Limb (tissue), 2 donors: ENCODE data around the gene WNT5B.

Experiments used
- DNase-seq, 2 donors: peaks; one replicate each; pipeline ENCODE4 v3.0.0-alpha.2; 2016; ENCODE audit errors: extremely low spot score in 2 of 2

Gene WNT5B

DNA sequence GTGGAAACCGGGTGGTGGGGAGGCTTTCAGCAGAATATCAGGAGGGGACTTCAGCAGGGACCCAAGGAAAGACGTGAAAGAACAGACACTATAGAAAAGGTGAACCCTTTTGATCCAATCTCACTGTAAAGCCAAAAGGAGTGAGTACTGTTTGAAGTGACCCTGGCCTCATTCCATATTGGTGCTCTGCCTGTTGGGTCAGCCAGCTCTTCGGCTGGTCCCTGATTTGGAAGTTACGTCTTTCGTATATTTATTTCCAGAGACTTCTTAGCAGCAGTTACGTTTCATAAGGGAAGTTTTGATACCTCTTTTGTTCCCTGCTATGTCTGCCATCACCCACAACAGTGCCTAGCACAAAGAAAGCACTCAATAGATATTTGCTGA lies 21.9 kb downstream of the WNT5B start:
- no peak for DNase-seq

DNA sequence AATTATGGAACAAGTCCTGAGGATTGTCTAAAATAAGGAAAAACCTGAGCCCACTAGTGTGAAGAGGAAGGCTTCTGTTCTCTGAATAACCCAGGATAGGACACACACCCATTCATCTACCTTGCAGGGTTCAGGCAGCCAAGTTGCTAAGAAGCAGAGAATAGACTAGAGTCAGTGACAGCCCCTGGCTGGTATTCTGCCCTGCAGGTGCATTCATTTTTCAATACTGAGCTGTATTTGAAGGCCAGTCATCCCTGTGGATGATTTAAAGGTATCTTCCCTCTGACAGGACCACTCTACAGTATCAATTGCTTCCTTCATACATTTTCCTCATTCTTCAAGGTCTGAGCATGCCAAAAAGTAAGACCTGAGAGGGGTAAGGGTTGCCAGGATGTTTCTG lies 22.9 kb downstream of the WNT5B start:
- no peak for DNase-seq

DNA sequence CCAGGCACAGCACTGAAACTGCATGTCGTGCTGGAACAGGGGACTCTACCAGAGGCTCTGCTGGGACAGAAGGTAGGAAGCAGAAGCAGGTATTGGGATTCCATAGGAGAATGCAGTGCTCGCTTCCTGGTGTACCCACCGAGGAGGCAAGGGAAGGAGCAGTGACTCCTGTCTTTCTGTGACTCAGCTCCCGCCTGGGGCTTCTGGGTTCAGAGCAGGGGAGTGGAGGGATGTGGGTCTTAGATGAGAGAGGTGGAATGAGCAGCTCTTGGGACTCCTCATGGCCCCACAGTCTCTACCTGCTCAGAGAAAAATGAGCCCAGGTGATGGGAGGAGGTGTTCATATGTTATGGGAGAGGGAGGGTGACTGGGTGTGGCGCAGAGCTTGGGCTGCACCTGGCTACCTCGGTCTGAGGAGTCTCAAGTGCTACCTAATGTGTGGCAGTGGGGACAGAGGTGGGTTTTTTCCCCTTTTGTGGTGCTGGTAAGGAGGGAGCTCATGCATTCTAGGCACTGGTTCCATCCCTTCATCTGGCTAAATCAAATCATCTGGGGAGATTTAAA lies 26.3 kb downstream of the WNT5B start:
- no peak for DNase-seq

DNA sequence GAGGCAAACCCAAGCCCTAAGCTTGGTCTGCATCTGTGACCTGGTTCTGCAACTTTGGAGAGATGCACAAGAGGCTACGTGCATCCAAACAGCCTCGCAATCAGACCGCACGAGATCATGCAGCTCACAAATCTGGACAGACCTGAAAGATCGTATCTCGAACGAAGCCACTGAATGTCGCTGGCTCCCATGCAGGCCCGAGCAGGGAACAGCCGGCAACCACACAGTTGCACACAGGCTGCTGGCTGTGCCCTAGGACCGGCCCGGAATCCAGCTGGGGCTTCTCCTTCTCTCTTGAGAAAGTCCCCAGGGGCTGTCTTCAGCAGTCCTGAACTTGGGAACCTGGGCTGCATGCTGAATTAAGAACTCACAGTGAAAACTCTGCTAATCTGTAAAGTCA lies 27.9 kb downstream of the WNT5B start:
- no peak for DNase-seq

DNA sequence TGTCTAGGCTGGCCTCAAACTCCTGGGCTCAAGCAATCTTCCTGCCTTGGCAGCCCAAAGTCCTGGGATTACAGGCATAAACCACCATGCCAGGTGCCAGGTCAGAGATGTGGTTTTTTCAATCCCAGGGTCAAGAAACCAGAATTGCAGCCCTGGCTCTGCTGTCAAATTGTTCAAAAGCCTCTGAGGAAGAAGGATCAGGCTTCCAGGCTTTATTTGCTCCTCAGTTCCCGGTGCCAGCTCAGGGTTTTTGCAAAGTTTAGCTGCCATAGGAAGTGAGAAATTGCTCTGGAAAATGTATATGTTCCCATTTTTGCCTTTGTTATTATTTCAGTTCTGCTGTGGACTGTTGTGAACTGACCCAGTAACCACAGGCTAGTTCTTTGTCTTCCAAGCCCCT lies 28.7 kb downstream of the WNT5B start:
- no peak for DNase-seq

DNA sequence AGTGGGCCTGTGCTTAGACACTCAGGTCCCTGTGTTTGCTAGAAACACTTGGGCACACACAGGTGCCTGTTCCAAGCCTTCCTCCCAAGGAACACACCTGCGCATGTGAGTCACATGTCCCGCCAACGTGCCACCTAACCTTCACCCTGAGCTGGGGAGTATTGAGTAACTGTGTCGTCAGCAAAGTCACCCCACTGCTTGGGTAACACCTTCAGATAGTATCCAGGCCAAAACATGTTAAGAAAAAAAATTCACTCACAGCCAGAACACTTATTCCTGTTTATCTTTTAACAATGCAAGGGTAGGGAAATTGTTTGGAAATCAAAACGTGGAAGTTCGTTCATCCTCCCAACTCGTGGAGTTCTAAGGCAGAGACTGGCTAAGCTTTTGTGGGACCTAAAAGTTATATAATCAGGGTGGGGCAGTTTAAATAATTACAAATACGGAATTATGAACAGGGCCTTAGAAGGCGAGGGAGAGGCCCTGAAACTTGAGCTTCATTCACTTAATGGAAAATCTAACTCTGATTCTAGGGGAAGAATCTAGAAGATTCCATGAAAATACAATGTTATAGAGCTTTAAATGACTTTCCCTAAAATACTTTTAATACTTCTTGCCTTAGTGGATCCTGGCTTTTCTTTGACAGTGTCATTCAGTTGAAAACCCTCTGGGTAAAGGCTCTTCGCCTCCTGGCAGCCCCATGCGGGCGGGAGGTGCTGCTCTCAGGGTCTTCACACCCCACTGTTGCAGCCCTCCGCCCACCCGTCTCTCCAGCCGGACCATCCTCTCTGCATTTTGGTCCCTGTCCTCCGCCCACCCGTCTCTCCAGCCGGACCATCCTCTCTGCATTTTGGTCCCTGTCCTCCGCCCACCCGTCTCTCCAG lies 31.5 kb downstream of the WNT5B start:
- no peak for DNase-seq

DNA sequence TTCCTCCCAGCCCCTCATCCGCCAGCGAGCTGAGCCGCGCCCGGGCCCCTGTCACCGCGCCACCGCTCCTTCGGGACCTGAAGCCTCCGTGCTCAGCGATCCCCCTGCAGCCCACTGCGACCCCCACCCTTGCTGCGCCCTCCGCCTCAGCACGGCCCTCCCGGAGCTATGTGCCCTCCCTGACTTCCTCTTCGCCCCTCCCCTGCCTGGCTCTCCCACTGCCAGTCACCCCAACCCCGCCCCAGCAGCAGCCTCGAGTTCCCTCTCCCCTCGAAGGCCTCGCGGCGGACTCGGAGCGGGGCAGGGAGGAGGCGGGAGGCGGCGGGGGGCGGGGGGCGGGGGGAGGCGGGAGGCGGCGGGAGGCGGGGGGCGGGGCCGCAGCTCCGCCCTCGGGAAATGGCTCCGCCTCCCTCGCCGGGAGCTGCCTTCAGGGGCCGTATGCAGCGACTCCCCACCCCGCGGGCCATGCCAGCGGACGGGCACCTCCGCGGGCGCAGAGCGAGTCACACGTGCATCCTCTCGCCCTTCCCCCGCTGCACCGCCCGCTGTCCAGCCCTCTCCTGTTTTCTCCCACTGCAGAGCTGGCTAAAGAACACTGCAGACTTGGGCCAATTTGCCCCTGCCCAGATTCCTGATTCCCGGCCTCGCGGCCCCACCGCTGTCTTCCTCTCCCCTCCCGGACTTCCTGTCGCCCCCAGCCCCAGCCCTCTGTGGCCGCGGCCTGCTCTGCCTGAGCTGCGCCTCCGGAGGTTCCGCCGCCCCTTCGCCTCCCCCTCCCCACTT lies 32.7 kb downstream of the WNT5B start:
- peak; percentile 83 to 88 for DNase-seq

DNA sequence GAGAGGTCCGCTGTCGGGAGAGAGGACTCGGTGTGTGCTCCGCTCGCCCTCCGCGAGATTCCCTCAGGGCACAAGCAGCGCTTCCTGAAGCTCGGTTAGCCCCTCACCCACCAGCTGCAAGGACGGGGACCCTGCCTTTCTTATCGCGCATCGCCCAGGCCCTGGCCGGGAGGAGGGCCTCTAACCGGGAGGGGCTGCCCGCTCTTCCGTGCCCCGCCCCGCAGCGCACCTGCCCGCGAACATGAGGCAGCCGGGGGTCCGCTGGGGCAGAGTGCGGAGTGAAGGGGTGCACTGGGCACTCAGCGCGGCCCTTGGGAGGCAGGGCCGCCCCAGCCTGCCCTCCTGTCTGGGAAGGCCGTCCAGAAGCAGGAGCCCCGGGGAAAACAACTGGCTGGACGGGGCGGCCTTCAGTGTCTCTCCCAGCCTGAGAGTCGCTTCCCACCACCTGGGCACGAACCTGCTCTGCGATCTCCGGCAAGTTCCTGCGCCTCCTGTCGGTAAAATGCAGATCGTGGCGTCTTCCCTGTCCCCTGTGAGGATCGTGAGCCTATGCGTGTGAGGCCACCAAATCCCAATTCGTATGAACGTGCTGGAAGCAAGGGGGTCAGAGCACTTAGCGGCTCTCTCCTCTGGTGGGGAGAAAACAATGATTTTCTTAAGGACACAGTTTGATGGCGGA lies 33.9 kb downstream of the WNT5B start:
- DNase-seq: peak in 1 of 2 donors; percentile 56

DNA sequence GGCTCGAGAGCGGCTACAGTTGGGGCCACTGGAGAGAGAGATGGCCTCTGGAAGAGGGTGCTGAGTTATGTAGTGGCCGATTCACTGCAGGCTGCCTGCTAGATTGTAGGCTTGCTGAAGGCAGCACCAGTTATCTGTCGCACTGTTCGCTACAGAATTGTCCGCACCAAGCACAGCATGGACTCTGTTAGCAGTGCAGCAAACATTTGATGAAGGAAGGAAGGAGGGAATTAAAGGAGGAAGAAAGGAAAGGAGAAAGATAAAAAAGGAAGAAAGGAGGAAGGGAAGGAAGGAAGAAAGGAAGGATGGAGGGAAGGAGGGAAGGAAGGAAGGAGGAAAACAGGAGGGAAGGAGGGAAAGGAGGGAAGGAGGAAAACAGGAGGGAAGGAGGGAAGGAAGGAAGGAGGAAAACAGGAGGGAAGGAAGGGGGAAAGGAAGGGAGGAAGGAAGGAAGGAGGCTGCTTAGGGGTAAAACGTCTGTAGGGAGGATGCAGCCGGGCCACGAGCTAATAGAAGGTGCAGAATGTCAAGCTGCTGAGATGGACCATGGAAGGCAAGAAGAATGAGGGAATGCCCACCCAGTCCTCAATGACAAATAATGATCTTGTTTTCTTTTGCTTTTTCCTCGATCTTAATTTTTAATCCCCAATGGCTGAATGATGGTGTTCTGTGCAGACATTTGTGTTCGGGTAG lies 34.6 kb downstream of the WNT5B start:
- DNase-seq: no peak

DNA sequence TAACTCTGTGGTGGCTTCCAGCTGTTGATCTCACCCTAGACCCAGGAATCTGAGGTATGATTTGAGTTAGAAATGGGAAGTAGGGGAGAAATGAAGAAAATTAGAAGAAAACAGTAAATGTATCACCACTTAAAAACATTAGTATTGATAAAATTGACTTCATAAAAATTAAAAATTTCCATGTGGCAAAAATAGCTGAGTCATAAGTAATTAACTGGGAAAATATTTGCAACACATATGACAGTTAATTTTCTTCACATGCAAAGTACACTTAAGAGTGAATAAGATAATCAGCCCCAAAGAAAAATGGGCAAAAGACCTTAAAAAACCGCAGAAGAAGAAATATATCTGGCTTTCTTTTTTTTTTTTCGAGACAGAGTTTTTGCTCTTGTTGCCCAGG lies 36.3 kb downstream of the WNT5B start:
- no peak for DNase-seq

DNA sequence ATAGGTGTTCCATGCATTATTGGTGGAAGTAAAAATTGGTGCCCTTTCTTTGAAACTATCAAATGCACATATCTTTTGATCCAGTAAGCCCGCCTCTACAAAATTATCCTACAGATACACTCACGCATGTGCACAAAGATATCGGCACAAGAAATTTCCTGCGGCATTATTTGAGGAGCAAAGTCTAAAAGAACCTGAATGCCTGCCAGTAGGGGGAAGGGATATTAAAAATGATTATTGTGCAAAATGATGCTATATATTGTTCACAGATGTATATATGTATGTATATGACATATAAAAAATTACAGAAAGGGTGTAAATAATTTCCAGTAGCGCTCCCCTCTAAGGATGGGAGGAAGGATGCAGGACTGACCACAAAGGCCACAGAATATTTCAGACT lies 37.2 kb downstream of the WNT5B start:
- no peak for DNase-seq

DNA sequence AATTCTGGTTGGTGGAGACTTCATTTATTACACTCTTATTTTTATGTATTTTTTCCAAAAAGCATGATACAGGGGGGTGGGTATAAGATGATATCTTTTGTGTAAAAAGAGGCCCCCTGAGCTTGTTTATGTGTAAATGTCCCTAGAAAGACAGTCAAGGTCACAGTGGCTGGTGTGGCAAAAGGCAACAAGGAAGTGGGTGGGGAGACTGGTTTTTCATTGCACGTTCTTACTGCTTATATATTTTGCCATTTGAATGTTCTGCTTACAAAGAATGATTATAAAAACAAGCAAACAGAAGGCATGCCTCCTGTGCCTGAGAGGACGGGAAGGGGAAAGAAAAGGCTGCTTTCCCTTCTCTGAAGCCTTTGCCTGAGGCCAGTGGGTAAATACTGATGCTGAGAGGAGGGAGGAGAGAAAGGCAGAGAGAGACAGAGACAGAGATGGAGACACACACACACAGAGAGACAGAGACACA lies 37.7 kb downstream of the WNT5B start:
- DNase-seq: no peak

DNA sequence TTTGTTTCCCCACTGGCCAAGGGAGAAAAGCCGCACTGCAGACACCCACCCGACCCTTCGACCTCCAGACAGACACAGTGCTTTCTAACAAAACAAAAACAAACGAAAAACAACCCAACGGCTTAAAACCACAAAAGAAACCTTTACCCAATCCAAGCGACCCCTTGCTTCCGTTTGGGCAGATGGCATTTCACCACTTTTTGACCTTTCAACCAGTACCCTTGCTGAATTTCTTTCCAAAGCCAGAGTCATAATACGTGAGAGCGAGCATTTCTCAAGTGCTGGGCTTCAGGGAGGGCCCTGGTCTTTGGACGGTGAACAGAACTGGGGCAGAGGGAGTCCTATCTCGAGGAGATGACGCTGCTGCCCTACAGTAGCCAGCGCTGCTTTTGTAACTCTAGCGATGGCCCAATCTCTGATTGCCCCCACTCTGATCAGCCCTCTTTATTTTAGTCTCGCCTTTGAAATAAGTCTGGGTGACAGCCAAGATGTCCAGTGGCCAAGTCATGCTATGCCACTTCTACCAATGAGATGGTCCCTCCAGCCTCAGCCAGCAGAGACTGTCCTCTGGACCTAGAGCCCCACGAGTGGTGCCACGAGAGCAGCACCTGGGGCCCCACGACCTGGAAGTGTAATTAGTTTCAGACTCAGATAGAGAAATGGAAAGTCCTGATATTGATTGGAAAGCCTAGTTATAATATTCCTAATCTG lies 40.0 kb downstream of the WNT5B start:
- no peak for DNase-seq

DNA sequence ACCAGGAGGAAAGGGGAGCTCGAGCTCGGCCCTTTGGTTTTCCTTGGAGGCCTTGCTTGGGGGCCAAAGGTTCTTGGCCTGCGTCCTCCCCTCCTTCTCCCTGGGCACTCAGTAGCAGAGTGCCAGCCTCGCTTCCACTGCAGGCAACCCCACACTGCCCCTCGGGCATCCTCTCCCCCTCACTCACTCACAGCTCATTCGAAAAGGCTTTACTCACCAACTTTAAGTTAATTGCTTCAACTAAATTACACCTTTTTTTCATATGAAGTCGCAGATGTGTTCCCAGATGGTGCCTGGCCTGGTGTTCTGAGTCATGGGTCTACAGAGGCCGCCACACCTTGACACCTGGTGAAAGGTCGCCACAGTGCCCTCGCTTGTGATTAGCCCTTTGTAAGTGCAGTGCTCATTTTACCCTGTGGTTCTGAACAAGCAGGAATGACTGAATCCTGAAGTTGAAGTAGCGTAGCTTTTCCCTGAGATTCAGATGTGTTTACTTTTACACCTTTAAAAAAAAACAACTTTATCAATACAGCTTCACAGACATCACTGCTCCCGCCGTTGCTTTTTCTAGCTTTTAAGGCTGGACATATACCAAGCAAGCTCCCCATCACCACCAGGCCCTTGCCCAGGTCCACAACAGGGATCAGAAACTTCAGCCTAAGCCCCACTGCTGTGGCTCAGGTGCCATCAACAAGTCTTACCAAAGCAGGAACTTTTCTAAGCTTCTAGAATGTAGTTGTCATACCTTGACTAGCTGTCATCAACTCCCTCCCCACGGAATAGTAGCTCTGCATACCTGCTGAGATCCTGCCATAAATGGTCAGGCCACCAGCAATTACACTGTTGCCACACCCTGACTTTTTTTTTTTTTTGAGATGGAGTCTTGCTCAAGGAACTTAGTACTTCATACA lies 41.6 kb downstream of the WNT5B start:
- no peak for DNase-seq

DNA sequence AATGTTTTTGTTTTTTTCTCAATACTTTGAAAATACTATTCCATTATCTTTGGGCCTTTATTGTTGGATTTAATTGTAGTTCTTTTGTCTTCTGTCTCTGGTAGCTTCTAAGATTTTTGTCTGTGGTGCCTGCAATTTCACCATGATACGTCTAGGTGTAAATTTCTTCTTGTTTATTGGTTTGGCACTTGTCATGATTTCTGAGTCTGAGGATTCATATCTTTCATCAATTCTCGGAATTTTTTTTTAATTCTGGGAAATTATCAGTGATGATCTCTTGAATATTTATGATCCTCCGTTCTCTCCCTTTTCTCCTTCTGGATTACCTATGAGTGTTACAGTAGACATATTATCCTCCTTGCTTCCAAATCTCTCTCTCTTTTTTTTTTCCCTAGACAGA lies 47.0 kb downstream of the WNT5B start:
- DNase-seq: no peak

DNA sequence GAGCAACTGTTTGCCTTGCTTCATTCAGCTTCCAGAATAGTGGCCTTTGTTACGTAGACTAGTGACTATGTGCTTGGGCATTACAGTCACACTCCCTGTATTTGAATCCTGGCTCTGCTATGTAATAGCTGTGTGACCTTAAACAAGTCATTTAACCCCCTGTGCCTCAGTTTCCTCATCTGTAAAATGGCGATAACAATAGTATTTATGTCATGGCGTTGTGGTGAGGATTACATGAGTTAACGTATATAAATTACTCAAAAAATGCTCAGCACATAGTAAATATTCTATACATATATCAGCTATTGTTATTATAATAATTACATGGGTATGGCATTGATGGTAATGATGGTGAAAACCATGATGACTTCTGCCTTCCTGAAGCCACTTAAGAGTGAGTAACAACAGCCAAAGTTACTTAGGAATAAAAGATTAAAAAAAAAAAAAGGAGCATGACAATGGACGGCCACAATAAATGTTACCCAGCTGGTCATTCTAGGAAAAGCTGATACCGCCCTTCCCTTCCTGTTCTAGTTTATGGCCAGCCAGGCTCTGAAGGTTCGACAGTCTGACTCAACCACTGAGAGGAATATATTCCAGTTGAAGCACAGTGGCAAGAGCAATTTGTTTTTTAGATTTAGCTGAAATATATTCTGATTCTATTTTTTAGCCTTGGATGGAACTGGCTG lies 51.9 kb downstream of the WNT5B start:
- DNase-seq: no peak

DNA sequence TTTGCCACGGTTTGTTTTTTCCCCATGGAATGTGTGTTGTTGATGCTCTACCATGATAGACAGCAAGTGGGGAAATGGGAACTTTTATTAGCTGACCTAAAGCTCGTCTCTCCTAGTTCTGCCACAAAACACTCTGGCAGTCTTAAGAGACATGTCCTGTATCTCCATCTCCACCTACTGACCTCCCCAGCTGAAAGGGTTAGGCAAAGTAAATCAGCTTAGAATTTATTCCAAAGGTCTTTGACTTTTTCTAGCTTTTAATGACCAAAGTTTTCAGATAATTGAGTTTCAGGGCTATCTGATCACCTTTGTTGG lies 52.4 kb downstream of the WNT5B start:
- no peak for DNase-seq

DNA sequence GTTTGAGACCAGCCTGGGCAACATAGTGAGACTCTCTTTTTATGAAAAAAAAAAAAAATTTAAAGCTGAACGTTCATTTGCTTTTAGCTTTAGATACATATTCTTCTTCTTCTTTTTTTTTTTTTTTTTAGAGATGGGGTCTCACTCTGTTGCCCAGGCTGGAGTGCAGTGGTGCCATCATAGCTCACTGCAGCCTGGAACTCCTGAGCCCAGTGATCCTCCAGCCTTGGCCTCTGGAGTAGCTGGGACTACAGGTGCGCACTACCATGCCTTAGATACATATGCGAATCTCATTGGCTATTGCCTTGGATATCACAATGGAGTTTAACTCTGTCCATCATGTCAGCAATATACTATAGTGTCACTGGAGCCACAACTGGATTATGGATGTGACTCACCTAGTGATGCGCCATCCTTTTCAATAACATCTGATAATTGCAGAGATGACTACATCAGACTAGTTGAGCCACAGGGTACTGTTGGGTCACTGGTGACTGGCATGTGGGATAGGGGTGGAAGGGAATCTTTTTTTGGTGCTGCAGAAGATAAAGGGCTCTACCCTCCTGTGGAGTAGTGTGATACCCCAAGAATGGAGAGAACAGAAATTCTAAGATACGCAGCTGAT lies 59.2 kb downstream of the WNT5B start:
- no peak for DNase-seq
